ENCODE data around the gene SARM1. TPM values are rescaled to one million over a fixed set of nuclear protein-coding genes. Genes with fewer than 3 reads are reported as not detected.

Gene SARM1
- total RNA-seq, 1 experiment from 2014 or later = 37.7 TPM

DNA sequence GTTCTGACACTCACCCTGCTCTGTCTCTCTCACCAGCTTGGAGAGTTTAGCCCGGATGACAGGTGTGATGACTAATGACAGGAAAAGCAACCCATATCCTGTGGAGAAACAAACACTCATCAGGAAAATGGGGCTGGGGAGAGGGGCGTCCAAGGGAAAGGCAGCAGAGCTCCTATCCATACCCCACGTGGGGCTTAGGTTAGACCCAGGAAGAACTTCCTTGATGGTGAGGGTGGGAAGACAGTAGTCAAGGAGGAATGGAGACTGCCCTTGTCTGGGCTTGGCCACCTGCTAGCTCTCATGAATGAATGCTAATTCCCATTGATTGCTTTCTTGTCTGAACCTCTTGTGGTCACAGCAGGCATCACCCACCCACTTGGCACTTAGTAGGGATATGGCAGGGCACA, 30.7 kb downstream of the SARM1 start:
- H3K36me3 ChIP-seq (ENCODE audit: insufficient read depth, low read length, poor library complexity, severe bottlenecking) = peaks cover 3% of the 10 kb centered on the region
- intact Hi-C loops (cut with micrococcal nuclease; ENCODE audit: unreplicated experiment) = no loop called here
- H3K4me1 ChIP-seq (ENCODE audit: insufficient read depth, low read length, poor library complexity, severe bottlenecking) = no peaks in the 10 kb centered on the region
- no TSS peak for BruUV-seq (replicated peaks)
- H3K27me3 ChIP-seq (replicated peaks; ENCODE audit: insufficient read depth, low read depth, low read length, poor library complexity) = no peaks in the 10 kb centered on the region
- H3K4me3 ChIP-seq (ENCODE audit: low read depth, low read length, poor library complexity, severe bottlenecking) = no peak overlapping the region
- no peaks in the 10 kb centered on the region for H3K9me3 ChIP-seq (ENCODE audit: low read depth, low read length, poor library complexity, severe bottlenecking)
- DNase-seq (ENCODE audit: low spot score) = no peak
- H3K27ac ChIP-seq (ENCODE audit: low read depth, low read length, poor library complexity, severe bottlenecking) = no peak overlapping the region
- no peak for TF ChIP-seq EZH2 (IDR thresholded peaks at IDR 0.05; ENCODE audit: borderline replicate concordance, low read depth, low read length, poor library complexity, severe bottlenecking)
- TF ChIP-seq, protein P1, sequence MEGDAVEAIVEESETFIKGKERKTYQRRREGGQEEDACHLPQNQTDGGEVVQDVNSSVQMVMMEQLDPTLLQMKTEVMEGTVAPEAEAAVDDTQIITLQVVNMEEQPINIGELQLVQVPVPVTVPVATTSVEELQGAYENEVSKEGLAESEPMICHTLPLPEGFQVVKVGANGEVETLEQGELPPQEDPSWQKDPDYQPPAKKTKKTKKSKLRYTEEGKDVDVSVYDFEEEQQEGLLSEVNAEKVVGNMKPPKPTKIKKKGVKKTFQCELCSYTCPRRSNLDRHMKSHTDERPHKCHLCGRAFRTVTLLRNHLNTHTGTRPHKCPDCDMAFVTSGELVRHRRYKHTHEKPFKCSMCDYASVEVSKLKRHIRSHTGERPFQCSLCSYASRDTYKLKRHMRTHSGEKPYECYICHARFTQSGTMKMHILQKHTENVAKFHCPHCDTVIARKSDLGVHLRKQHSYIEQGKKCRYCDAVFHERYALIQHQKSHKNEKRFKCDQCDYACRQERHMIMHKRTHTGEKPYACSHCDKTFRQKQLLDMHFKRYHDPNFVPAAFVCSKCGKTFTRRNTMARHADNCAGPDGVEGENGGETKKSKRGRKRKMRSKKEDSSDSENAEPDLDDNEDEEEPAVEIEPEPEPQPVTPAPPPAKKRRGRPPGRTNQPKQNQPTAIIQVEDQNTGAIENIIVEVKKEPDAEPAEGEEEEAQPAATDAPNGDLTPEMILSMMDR (conservative IDR thresholded peaks at IDR 0.05; ENCODE audit: low read depth, low read length) = no peak
- ChIA-PET CTCF (no interaction called here), POLR2A (ENCODE audit: low non-redundant PET) (no interaction called here)

DNA sequence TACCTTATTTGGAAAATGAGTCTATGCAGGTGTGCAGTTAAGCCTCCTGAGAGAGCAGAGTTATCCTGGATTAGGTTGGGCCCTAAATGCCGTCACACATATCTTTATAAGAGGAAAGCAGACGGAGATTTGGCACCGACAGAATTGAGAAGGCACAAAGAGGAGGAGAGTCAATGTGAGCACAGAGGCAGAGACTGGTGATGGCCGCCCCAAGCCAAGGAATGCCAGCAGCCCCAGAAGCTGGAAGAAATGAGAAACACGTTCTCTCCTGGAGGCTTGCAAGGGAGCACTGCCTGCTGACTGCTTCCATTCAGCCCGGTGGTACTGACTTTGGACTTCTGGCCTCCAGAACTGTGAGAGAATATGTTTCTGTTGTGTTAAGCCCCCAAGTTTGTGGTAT, 31.4 kb downstream of the SARM1 start:
- BruUV-seq (replicated peaks) = no TSS peak
- H3K4me3 ChIP-seq (ENCODE audit: low read depth, low read length, poor library complexity, severe bottlenecking) = no peak overlapping the region
- H3K4me1 ChIP-seq (ENCODE audit: insufficient read depth, low read length, poor library complexity, severe bottlenecking) = peaks cover 4% of the 10 kb centered on the region
- peaks cover 2% of the 10 kb centered on the region for H3K36me3 ChIP-seq (ENCODE audit: insufficient read depth, low read length, poor library complexity, severe bottlenecking)
- no peak for DNase-seq (ENCODE audit: low spot score)
- H3K27me3 ChIP-seq (replicated peaks; ENCODE audit: insufficient read depth, low read depth, low read length, poor library complexity) = no peaks in the 10 kb centered on the region
- no peak overlapping the region for H3K27ac ChIP-seq (ENCODE audit: low read depth, low read length, poor library complexity, severe bottlenecking)
- ChIA-PET CTCF (no interaction called here), POLR2A (ENCODE audit: low non-redundant PET) (no interaction called here)
- H3K9me3 ChIP-seq (ENCODE audit: low read depth, low read length, poor library complexity, severe bottlenecking) = no peaks in the 10 kb centered on the region
- TF ChIP-seq, protein P1 (conservative IDR thresholded peaks at IDR 0.05; ENCODE audit: low read depth, low read length) = no peak
- TF ChIP-seq EZH2 (IDR thresholded peaks at IDR 0.05; ENCODE audit: borderline replicate concordance, low read depth, low read length, poor library complexity, severe bottlenecking) = no peak
- intact Hi-C loops (cut with micrococcal nuclease; ENCODE audit: unreplicated experiment) = no loop called here

DNA sequence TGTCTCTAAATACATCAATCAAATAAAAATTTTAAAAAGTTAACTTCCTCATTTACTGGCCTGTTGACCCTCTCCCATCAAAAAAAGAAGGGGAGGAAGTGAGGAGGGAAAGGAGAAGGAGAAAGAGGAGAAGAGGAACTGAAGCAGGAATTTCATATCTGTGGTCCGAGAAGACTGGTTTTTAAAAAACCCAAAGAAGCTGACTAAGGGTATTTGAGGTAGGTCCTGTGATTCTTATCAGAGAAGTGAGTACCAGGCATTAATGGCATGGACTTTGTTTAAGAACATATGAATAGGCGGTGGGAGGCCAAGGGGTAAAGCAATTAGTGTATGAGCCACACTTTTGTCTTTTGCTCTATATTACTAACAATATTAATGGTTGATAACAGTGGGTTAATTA, 32.5 kb downstream of the SARM1 start:
- CTCF ChIA-PET = interaction anchor here (1.0 kb wide), 1 partner anchor 13 kb away, joined by 4 read pairs; no protein-coding TSS in a partner anchor
- Histone ChIP-seq H3K27ac (ENCODE audit: low read depth, low read length, poor library complexity, severe bottlenecking) (no peak overlapping the region), H3K9me3 (ENCODE audit: low read depth, low read length, poor library complexity, severe bottlenecking) (no peaks in the 10 kb centered on the region), H3K4me3 (ENCODE audit: low read depth, low read length, poor library complexity, severe bottlenecking) (no peak overlapping the region), H3K36me3 (ENCODE audit: insufficient read depth, low read length, poor library complexity, severe bottlenecking) (no peaks in the 10 kb centered on the region), H3K27me3 (replicated peaks; ENCODE audit: insufficient read depth, low read depth, low read length, poor library complexity) (no peaks in the 10 kb centered on the region), H3K4me1 (ENCODE audit: insufficient read depth, low read length, poor library complexity, severe bottlenecking) (peaks cover 7% of the 10 kb centered on the region)
- no peak for DNase-seq (ENCODE audit: low spot score)
- no TSS peak for BruUV-seq (replicated peaks)
- POLR2A ChIA-PET (ENCODE audit: low non-redundant PET) = no interaction called here
- no peak for TF ChIP-seq EZH2 (IDR thresholded peaks at IDR 0.05; ENCODE audit: borderline replicate concordance, low read depth, low read length, poor library complexity, severe bottlenecking)
- TF ChIP-seq, protein P1 (conservative IDR thresholded peaks at IDR 0.05; ENCODE audit: low read depth, low read length) = no peak
- intact Hi-C loops (cut with micrococcal nuclease; ENCODE audit: unreplicated experiment) = no loop called here

Data from A673 (cell line).